HG02588 (cell line): ENCODE measurements around the gene DRC7.

Experiments
- ATAC-seq: cut with Tn5 transposase; IDR thresholded peaks from one replicate; pipeline ENCODE4 v1.9.1; 2021; ENCODE audit warnings: mild to moderate bottlenecking, moderate library complexity; ENCODE audit not compliant: unreplicated experiment

The DRC7 gene

GRCh38 chr16:57748596-57748995 lies 54.0 kb downstream of the DRC7 start:
- ATAC-seq: no peak

- ATAC-seq: no peak
These were observed 54.6 kb downstream of the DRC7 start for GRCh38 chr16:57749101-57749692.

GRCh38 chr16:57749856-57750452 lies 55.3 kb downstream of the DRC7 start:
- ATAC-seq: no peak

GRCh38 chr16:57750796-57751538 lies 56.4 kb downstream of the DRC7 start:
- ATAC-seq: no peak

- no peak for ATAC-seq
These were observed 57.1 kb downstream of the DRC7 start for GRCh38 chr16:57751539-57752202.

- ATAC-seq: no peak
These were observed 57.6 kb downstream of the DRC7 start for GRCh38 chr16:57752203-57752580.

GRCh38 chr16:57752581-57753447 lies 58.2 kb downstream of the DRC7 start:
- no peak for ATAC-seq

GRCh38 chr16:57753448-57754353 lies 59.1 kb downstream of the DRC7 start:
- ATAC-seq: no peak

- no peak for ATAC-seq
These were observed 59.9 kb downstream of the DRC7 start for GRCh38 chr16:57754354-57755060.

- ATAC-seq: no peak
These were observed 60.6 kb downstream of the DRC7 start for GRCh38 chr16:57755061-57755684.

GRCh38 chr16:57755726-57756423 lies 61.3 kb downstream of the DRC7 start:
- no peak for ATAC-seq

- ATAC-seq: no peak
These were observed 62.1 kb downstream of the DRC7 start for GRCh38 chr16:57756424-57757325.

GRCh38 chr16:57757326-57757786 lies 62.8 kb downstream of the DRC7 start:
- ATAC-seq: peak; percentile 85

- no peak for ATAC-seq
These were observed 63.3 kb downstream of the DRC7 start for GRCh38 chr16:57757883-57758282.

GRCh38 chr16:57758331-57759117 lies 63.9 kb downstream of the DRC7 start:
- no peak for ATAC-seq

GRCh38 chr16:57759131-57759530 lies 64.5 kb downstream of the DRC7 start:
- no peak for ATAC-seq
